DND-41 (cell line): Measurements from ENCODE around the gene SLC35F3.

ENCODE experiments used
- CTCF ChIP-seq: IDR thresholded peaks from 2 replicates; pipeline ENCODE4 v1.5.1; 2012; ENCODE audit warnings: borderline replicate concordance, low read length, moderate library complexity, mild to moderate bottlenecking; ENCODE audit not compliant: poor library complexity, severe bottlenecking; ENCODE audit errors: extremely low read depth
- EZH2 ChIP-seq: IDR thresholded peaks from 3 replicates; pipeline ENCODE4 v1.6.1; 2012; ENCODE audit warnings: borderline replicate concordance, low read depth, mild to moderate bottlenecking, moderate library complexity, low read length, inconsistent platforms; ENCODE audit not compliant: severe bottlenecking

- TF ChIP-seq CTCF (no peak), EZH2 (no peak)
These were observed 163.3 kb downstream of the SLC35F3 start for GRCh38 chr1:234067581-234068337.
